ENCODE measurements around the gene NANOS3.

- TF ChIP-seq POLR2A (IDR thresholded peaks at IDR 0.05) (no peak), CTCF (IDR thresholded peaks at IDR 0.05) (no peak), POLR2AphosphoS5 (IDR thresholded peaks at IDR 0.05) (no peak), EP300 (IDR thresholded peaks at IDR 0.05; ENCODE audit: low read depth) (no peak)
Observed at GRCh38 chr19:13841962-13842290, 35.0 kb upstream of the NANOS3 start.

Measured in transverse colon (tissue), 4 donors.